IMR-90 (cell line): ENCODE data around the gene KIAA0319L. TPM values are rescaled to one million over a fixed set of nuclear protein-coding genes. Genes with fewer than 3 reads are reported as not detected.

Source experiments
- ATAC-seq: fragments of 200-7000 bp; cut with Tn5 transposase; 2 replicates; pipeline ENCODE4 v1.9.1; 2020; ENCODE audit warnings: low read depth, mild to moderate bottlenecking, moderate library complexity
- BruUV-seq: library from RNA; stranded (reverse); fragments of 400-500 nt; replicated peaks from 2 replicates; lab custom pipeline; 2021; lab: Mats Ljungman, UMichigan
- CTCF ChIA-PET: fragments of 300-600 bp; formaldehyde crosslinking; extraction: SDS; loops from one replicate; lab custom pipeline; 2021; ENCODE audit warnings: antibody characterized with exemption; lab: Yijun Ruan, JAX
- POLR2A ChIA-PET: fragments of 300-600 bp; sonication (Branson Sonifier 250); formaldehyde crosslinking; loops from one replicate; lab custom pipeline; 2022; ENCODE audit warnings: antibody characterized with exemption; ENCODE audit not compliant: unreplicated experiment; lab: Charles Lee
- DNase-seq: peaks from one replicate; pipeline ENCODE4 v3.0.0; 2013
- H2AFZ ChIP-seq: replicated peaks from 2 replicates; pipeline ENCODE3; 2013; ENCODE audit warnings: low read length, mild to moderate bottlenecking; ENCODE audit not compliant: poor library complexity
- H2AK5ac ChIP-seq: 2 replicates; pipeline ENCODE4 v1.6.1; 2013; ENCODE audit warnings: low read depth, low read length, inconsistent platforms
- H2AK9ac ChIP-seq: replicated peaks from 2 replicates; pipeline ENCODE3; 2013; ENCODE audit warnings: mild to moderate bottlenecking, low read depth, low read length, moderate library complexity; ENCODE audit not compliant: poor library complexity
- H2BK120ac ChIP-seq: 2 replicates; pipeline ENCODE4 v1.6.1; 2013; ENCODE audit warnings: low read depth, low read length, inconsistent platforms
- H2BK15ac ChIP-seq: 3 replicates; pipeline ENCODE4 v1.6.1; 2013; ENCODE audit warnings: low read depth, low read length, inconsistent platforms
- H2BK20ac ChIP-seq: 2 replicates; pipeline ENCODE4 v1.6.1; 2013; ENCODE audit warnings: low read depth, mild to moderate bottlenecking, inconsistent platforms, low read length, moderate library complexity
- H2BK5ac ChIP-seq: 2 replicates; pipeline ENCODE4 v1.6.1; 2013; ENCODE audit warnings: mild to moderate bottlenecking, low read depth, low read length, inconsistent platforms; ENCODE audit not compliant: poor library complexity, severe bottlenecking
- H3K14ac ChIP-seq: replicated peaks from 2 replicates; pipeline ENCODE4 v1.6.1; 2013; ENCODE audit warnings: low read depth, low read length, inconsistent platforms
- H3K18ac ChIP-seq: 2 replicates; pipeline ENCODE4 v1.6.1; 2013; ENCODE audit warnings: low read depth, low read length, control low read depth
- H3K23ac ChIP-seq: 2 replicates; pipeline ENCODE4 v1.6.1; 2013; ENCODE audit warnings: low read depth, low read length, inconsistent platforms
- H3K27ac ChIP-seq: 2 replicates; pipeline ENCODE4 v1.5.1; 2013; ENCODE audit warnings: mild to moderate bottlenecking, control low read depth, low read length; ENCODE audit not compliant: insufficient read depth
- H3K27me3 ChIP-seq: 2 replicates; pipeline ENCODE4 v1.6.1; 2013; ENCODE audit warnings: low read length; ENCODE audit not compliant: control insufficient read depth, insufficient read depth
- H3K36me3 ChIP-seq: 2 replicates; pipeline ENCODE4 v1.6.1; 2013; ENCODE audit warnings: low read length, mixed read lengths; ENCODE audit not compliant: control insufficient read depth, insufficient read depth
- H3K4ac ChIP-seq: 2 replicates; pipeline ENCODE4 v1.6.1; 2013; ENCODE audit warnings: low read depth, low read length, inconsistent platforms
- H3K4me1 ChIP-seq: 2 replicates; pipeline ENCODE4 v1.6.1; 2013; ENCODE audit warnings: low read length, mixed read lengths; ENCODE audit not compliant: control insufficient read depth, insufficient read depth
- H3K4me2 ChIP-seq: 2 replicates; pipeline ENCODE4 v1.6.1; 2013; ENCODE audit warnings: low read depth, mild to moderate bottlenecking, control low read depth, low read length, moderate library complexity
- H3K4me3 ChIP-seq: 2 replicates; pipeline ENCODE4 v1.5.1; 2013; ENCODE audit warnings: low read depth, mild to moderate bottlenecking, control low read depth, low read length, moderate library complexity; ENCODE audit not compliant: insufficient read depth
- H3K56ac ChIP-seq: 2 replicates; pipeline ENCODE4 v1.6.1; 2013; ENCODE audit warnings: low read length, inconsistent platforms; ENCODE audit not compliant: insufficient read depth; ENCODE audit errors: extremely low read depth
- H3K79me1 ChIP-seq, 2 experiments: 2 replicates each; pipeline ENCODE4 v1.6.1; 2013; ENCODE audit warnings: low read length in 2 of 2, inconsistent platforms in 1 of 2, low read depth in 1 of 2
- H3K9ac ChIP-seq: 2 replicates; pipeline ENCODE4 v1.6.1; 2013; ENCODE audit warnings: low read depth, low read length, control low read depth
- H3K9me1 ChIP-seq: 2 replicates; pipeline ENCODE4 v1.6.1; 2013; ENCODE audit warnings: low read length, inconsistent platforms; ENCODE audit not compliant: insufficient read depth
- H3K9me3 ChIP-seq: 2 replicates; pipeline ENCODE4 v1.6.1; 2013; ENCODE audit warnings: low read length; ENCODE audit not compliant: control insufficient read depth, insufficient read depth
- H4K20me1 ChIP-seq: 2 replicates; pipeline ENCODE4 v1.6.1; 2013; ENCODE audit warnings: low read length, inconsistent platforms; ENCODE audit not compliant: insufficient read depth
- H4K5ac ChIP-seq: 2 replicates; pipeline ENCODE4 v1.6.1; 2013; ENCODE audit warnings: mild to moderate bottlenecking, low read depth, low read length, control low read depth
- H4K8ac ChIP-seq, 2 experiments: 2 replicates each; pipeline ENCODE4 v1.6.1; 2013; ENCODE audit warnings: low read depth in 2 of 2, low read length in 2 of 2, control low read depth in 1 of 2, inconsistent platforms in 1 of 2
- H4K91ac ChIP-seq: 2 replicates; pipeline ENCODE4 v1.6.1; 2013; ENCODE audit warnings: low read depth, low read length, inconsistent platforms; ENCODE audit not compliant: insufficient read depth
- MAFK ChIP-seq: IDR thresholded peaks from 2 replicates; pipeline ENCODE4 v1.6.1; 2012; ENCODE audit warnings: low read depth, low read length, improper control_type of control experiment
- RCOR1 ChIP-seq: IDR thresholded peaks from 2 replicates; pipeline ENCODE4 v1.6.1; 2012; ENCODE audit warnings: mild to moderate bottlenecking, low read length, improper control_type of control experiment; ENCODE audit not compliant: insufficient replicate concordance
- WGBS, 2 experiments: methylation state at CpG; one replicate each; pipeline versions ENCODE4 v1.1.5 to v1.1.7; 2013; ENCODE audit warnings: missing lambda C conversion rate in 2 of 2; ENCODE audit not compliant: insufficient read length in 1 of 2; ENCODE audit errors: extremely low coverage in 2 of 2; 5-methylcytosine and 5-hydroxymethylcytosine counted together
- dilution Hi-C: fragments of 300-500 bp; cut with HindIII; formaldehyde crosslinking; loops from one replicate; pipeline ENCODE4 v1.14.3; 2018; ENCODE audit warnings: low sequenced_read_pairs; ENCODE audit not compliant: unreplicated experiment
- in situ Hi-C: fragments of 300-500 bp; cut with MboI; formaldehyde crosslinking; loops from 3 replicates; pipeline ENCODE4 v1.14.3; 2019; ENCODE audit warnings: low sequenced_read_pairs, inconsistent platforms, mixed read lengths
- intact Hi-C: fragments of 100-400 bp; cut with micrococcal nuclease; formaldehyde crosslinking; loops from 2 replicates; pipeline ENCODE4 v1.10.0; 2022
- polyA plus RNA-seq, 3 experiments: library from polyadenylated mRNA; depleted of rRNA; stranded (reverse); fragments of >200 nt; gene quantifications; 2 replicates each; pipeline ENCODE4 v1.2.3, GENCODE V29; 2012; ENCODE audit warnings: low replicate concordance in 1 of 3
- total RNA-seq: library from RNA; depleted of rRNA; stranded (reverse); fragments of >200 nt; gene quantifications from 2 replicates; pipeline ENCODE4 v1.2.3, GENCODE V29; 2012
- TF ChIP-seq, protein P1 (sequence below): conservative IDR thresholded peaks from 2 replicates; pipeline ENCODE4 v1.5.1; 2012; ENCODE audit warnings: mild to moderate bottlenecking, low read depth, low read length, improper control_type of control experiment

Gene KIAA0319L
- total and polyA plus RNA-seq, 2 of the 4 experiments (the other 2 are of a cell fraction), result 38.0 to 49.8 TPM

DNA sequence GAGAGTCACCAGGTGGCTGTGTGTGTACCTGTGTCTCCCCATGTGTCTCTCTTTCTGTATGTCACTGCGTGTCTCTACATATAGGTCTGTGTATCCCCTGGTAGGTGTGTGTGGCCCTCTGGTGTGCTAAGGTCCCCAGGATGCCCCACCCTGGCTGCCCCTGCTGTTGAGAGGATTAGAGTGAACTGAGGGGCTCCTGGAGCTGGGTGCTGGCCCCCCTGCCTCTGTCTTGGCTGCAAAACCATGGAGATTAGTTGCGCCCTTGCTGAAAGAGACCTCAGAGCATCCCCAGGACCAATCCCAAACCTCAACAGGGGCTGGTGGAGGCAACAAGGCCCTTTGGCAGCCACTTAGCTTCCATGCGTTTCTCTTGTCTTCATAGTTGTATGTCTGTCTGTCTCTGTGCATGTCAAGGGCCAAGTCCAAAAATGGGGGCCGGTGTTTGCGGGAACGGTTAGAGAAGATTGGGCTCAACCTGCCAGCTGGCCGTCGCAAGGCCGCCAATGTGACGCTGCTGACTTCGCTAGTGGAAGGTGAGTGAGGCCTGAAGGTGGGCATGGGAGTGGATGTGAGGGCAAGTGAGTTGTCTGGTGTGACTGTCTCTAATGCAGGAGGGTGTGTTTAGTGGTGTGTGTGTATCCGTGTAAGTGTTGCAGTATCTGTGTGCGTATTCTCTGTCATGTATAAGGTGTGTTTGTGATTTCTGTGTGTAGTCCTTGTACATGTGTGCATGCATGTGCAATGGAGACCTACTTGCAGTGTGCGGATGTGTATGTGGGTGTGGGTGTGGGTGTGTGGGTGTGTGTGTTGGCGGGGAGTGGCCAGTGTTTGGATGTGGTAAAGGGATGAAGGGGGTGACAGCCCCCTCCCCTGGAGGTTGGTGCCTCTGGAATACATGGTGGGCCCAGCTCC, 32.6 kb upstream of the KIAA0319L start:
- Histone ChIP-seq H3K9me1 (peaks cover 18% of the 10 kb centered on the region), H2AFZ (no peak overlapping the region), H3K18ac (no peak overlapping the region), H3K27me3 (no peaks in the 10 kb centered on the region), H3K56ac (no peak overlapping the region), H3K4me2 (no peak overlapping the region), H3K36me3 (no peaks in the 10 kb centered on the region), H3K9ac (no peak overlapping the region), H3K4me1 (no peaks in the 10 kb centered on the region), H2BK20ac (no peak overlapping the region), H2BK15ac (no peak overlapping the region), H3K27ac (no peak overlapping the region), H3K79me1 (no peaks in the 10 kb centered on the region), H3K23ac (0 out of 2 replicates have a peak overlapping the region, but pooled peaks have one; percentile 15), H3K4ac (no peak overlapping the region), H3K4me3 (no peak overlapping the region), H4K5ac (no peak overlapping the region), H4K91ac (no peak overlapping the region), H3K9me3 (no peaks in the 10 kb centered on the region), H2AK9ac (peak overlapping the region; percentile 26), H2BK120ac (no peak overlapping the region), H4K8ac (no peak overlapping the region), H2BK5ac (no peak overlapping the region), H2AK5ac (no peak overlapping the region), H4K20me1 (no peaks in the 10 kb centered on the region), H3K14ac (no peak overlapping the region)
- DNase-seq (no peak), ATAC-seq (no peak)
- intact Hi-C loops, result no loop called here
- dilution Hi-C loops, result no loop called here
- ChIA-PET CTCF (interaction anchor here (0.5 kb wide), 1 partner anchor 186 kb away, joined by 4 read pairs; no protein-coding TSS in a partner anchor), POLR2A (no interaction called here)
- in situ Hi-C loops, result no loop called here
- no TSS peak for BruUV-seq
- 94% methylated on average over 10 of the region's 15 CpGs; no CpG with 5 or more reads in 1 of the 2 experiments for WGBS, 2 experiments
- TF ChIP-seq MAFK, result no peak
- TF ChIP-seq, protein P1, sequence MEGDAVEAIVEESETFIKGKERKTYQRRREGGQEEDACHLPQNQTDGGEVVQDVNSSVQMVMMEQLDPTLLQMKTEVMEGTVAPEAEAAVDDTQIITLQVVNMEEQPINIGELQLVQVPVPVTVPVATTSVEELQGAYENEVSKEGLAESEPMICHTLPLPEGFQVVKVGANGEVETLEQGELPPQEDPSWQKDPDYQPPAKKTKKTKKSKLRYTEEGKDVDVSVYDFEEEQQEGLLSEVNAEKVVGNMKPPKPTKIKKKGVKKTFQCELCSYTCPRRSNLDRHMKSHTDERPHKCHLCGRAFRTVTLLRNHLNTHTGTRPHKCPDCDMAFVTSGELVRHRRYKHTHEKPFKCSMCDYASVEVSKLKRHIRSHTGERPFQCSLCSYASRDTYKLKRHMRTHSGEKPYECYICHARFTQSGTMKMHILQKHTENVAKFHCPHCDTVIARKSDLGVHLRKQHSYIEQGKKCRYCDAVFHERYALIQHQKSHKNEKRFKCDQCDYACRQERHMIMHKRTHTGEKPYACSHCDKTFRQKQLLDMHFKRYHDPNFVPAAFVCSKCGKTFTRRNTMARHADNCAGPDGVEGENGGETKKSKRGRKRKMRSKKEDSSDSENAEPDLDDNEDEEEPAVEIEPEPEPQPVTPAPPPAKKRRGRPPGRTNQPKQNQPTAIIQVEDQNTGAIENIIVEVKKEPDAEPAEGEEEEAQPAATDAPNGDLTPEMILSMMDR, result no peak
- no peak for TF ChIP-seq RCOR1
